SU-DHL-6 (cell line): ENCODE measurements around the gene HTR4.

Experiments used
- H2AFZ ChIP-seq: fragments of 200-600 bp; sonication (generic); 2 replicates; pipeline ENCODE4 v1.6.1; 2014; ENCODE audit warnings: low read depth, mild to moderate bottlenecking, moderate library complexity, mixed read lengths, antibody characterized with exemption, low read length; ENCODE audit not compliant: severe bottlenecking
- H3F3A ChIP-seq: fragments of 200-600 bp; shearing (Covaris generic); 2 replicates; pipeline ENCODE4 v1.6.0; 2016; ENCODE audit warnings: antibody characterized with exemption, mild to moderate bottlenecking; ENCODE audit not compliant: insufficient read depth
- H3K27ac ChIP-seq: fragments of 200-600 bp; sonication (generic); 2 replicates; pipeline ENCODE4 v1.5.1; 2016; ENCODE audit warnings: low read depth, mild to moderate bottlenecking, low read length, moderate library complexity, mixed read lengths
- H3K27me3 ChIP-seq: fragments of 200-600 bp; sonication (generic), shearing (Covaris generic); 2 replicates; pipeline ENCODE4 v1.6.0; 2014; ENCODE audit warnings: mild to moderate bottlenecking, low read length
- H3K36me3 ChIP-seq: fragments of 200-600 bp; sonication (generic); 2 replicates; pipeline ENCODE4 v1.6.1; 2014; ENCODE audit warnings: mild to moderate bottlenecking, low read length, mixed read lengths
- H3K4me2 ChIP-seq: fragments of 300-600, 200-600 bp; shearing (Covaris generic), sonication (generic); 2 replicates; pipeline ENCODE4 v1.6.0; 2014; ENCODE audit warnings: low read length, low read depth, mild to moderate bottlenecking; ENCODE audit not compliant: poor library complexity, severe bottlenecking
- H3K4me3 ChIP-seq: fragments of 200-600 bp; sonication (generic); 2 replicates; pipeline ENCODE4 v1.5.1; 2014; ENCODE audit warnings: antibody characterized with exemption, low read length, mild to moderate bottlenecking, mixed read lengths; ENCODE audit not compliant: insufficient read depth, poor library complexity, severe bottlenecking
- H3K79me2 ChIP-seq: fragments of 200-600 bp; sonication (generic); 2 replicates; pipeline ENCODE4 v1.6.1; 2014; ENCODE audit warnings: mild to moderate bottlenecking, low read length, moderate library complexity; ENCODE audit not compliant: insufficient read depth
- H3K9ac ChIP-seq: fragments of 200-600 bp; sonication (generic); 2 replicates; pipeline ENCODE4 v1.7.0; 2014; ENCODE audit warnings: mild to moderate bottlenecking, low read length
- H3K9me2 ChIP-seq: fragments of 200-600 bp; sonication (generic); replicated peaks from 2 replicates; pipeline ENCODE4 v1.6.1; 2014; ENCODE audit warnings: low read length; ENCODE audit not compliant: insufficient read depth
- H3K9me3 ChIP-seq: fragments of 200-600 bp; sonication (generic); 2 replicates; pipeline ENCODE4 v1.6.1; 2014; ENCODE audit warnings: low read length, mixed read lengths; ENCODE audit not compliant: insufficient read depth
- H4K20me1 ChIP-seq: fragments of 200-600 bp; sonication (generic); 2 replicates; pipeline ENCODE4 v1.6.1; 2014; ENCODE audit warnings: low read depth, mild to moderate bottlenecking, antibody characterized with exemption, low read length, moderate library complexity, mixed read lengths
- EZH2phosphoT487 ChIP-seq: fragments of 200-600 bp; sonication (generic), shearing (Covaris generic); conservative IDR thresholded peaks from 2 replicates; pipeline ENCODE4 v1.6.1; 2018; ENCODE audit warnings: mild to moderate bottlenecking, antibody characterized with exemption, low read length, moderate library complexity, mixed read lengths
- TF ChIP-seq, protein P1 (sequence below): fragments of 200-600 bp; sonication (generic); IDR thresholded peaks from one replicate; pipeline ENCODE4 v1.5.1; 2017; ENCODE audit warnings: antibody characterized with exemption, mild to moderate bottlenecking, low read length, moderate library complexity; ENCODE audit not compliant: insufficient read depth, poor library complexity, severe bottlenecking

Gene HTR4

DNA sequence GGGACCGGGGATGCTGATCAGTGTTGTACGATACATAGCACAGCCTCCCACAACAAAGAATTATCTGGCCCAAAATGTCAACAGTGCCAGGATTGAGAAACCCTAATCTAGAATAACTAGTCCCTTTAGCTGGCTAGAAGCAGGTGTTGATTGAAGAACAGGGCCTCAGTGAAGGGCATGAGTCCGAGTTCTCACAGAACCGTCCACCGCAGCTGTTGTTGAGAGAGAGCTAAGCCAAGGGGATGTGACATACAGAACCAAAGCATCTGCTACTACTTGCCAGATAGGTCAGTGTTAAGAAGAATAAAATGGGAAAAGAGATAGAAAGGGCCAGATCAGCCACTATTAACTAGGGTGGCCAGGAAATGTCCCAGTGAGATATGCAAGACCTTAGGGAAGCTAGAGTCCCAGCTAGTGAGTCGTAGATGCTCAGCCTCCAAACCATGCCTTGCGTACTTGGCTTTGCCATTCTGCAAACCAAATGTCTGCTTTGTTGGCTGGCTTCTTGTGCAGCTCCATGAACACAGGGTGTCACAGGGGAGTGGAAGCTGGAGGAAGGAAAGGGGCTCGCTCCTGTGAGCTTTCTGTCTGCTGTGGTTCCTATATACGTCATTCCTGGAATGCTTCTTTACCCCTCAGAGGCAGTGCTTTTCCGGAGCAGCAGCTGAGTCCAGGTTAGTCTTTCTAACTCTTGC lies 201.7 kb downstream of the HTR4 start:
- Histone ChIP-seq H3K9ac (no peak overlapping the region), H3K79me2 (no peaks in the 10 kb centered on the region), H3K27ac (no peak overlapping the region), H3F3A (no peaks in the 10 kb centered on the region), H3K36me3 (no peaks in the 10 kb centered on the region), H2AFZ (no peak overlapping the region), H3K27me3 (no peaks in the 10 kb centered on the region), H3K4me3 (no peak overlapping the region), H3K9me2 (no peaks in the 10 kb centered on the region), H3K4me2 (no peak overlapping the region), H4K20me1 (no peaks in the 10 kb centered on the region), H3K9me3 (no peaks in the 10 kb centered on the region)
- TF ChIP-seq, protein P1, sequence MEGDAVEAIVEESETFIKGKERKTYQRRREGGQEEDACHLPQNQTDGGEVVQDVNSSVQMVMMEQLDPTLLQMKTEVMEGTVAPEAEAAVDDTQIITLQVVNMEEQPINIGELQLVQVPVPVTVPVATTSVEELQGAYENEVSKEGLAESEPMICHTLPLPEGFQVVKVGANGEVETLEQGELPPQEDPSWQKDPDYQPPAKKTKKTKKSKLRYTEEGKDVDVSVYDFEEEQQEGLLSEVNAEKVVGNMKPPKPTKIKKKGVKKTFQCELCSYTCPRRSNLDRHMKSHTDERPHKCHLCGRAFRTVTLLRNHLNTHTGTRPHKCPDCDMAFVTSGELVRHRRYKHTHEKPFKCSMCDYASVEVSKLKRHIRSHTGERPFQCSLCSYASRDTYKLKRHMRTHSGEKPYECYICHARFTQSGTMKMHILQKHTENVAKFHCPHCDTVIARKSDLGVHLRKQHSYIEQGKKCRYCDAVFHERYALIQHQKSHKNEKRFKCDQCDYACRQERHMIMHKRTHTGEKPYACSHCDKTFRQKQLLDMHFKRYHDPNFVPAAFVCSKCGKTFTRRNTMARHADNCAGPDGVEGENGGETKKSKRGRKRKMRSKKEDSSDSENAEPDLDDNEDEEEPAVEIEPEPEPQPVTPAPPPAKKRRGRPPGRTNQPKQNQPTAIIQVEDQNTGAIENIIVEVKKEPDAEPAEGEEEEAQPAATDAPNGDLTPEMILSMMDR: no peak
- no peak for TF ChIP-seq EZH2phosphoT487

GRCh38 chr5:148446611-148447010 lies 207.7 kb downstream of the HTR4 start:
- Histone ChIP-seq H3K36me3 (no peaks in the 10 kb centered on the region), H3K9me2 (no peaks in the 10 kb centered on the region), H3K79me2 (no peaks in the 10 kb centered on the region), H3K9ac (no peak overlapping the region), H3K27me3 (no peaks in the 10 kb centered on the region), H3K9me3 (no peaks in the 10 kb centered on the region), H3F3A (no peaks in the 10 kb centered on the region), H3K4me3 (no peak overlapping the region), H3K27ac (no peak overlapping the region), H4K20me1 (no peaks in the 10 kb centered on the region), H2AFZ (no peak overlapping the region), H3K4me2 (no peak overlapping the region)
- no peak for TF ChIP-seq EZH2phosphoT487
- TF ChIP-seq, protein P1: no peak

- Histone ChIP-seq H3K9me2 (no peaks in the 10 kb centered on the region), H3K27me3 (no peaks in the 10 kb centered on the region), H3F3A (no peaks in the 10 kb centered on the region), H2AFZ (no peak overlapping the region), H3K27ac (no peak overlapping the region), H3K79me2 (no peaks in the 10 kb centered on the region), H3K9ac (no peak overlapping the region), H3K4me2 (no peak overlapping the region), H3K9me3 (no peaks in the 10 kb centered on the region), H3K4me3 (no peak overlapping the region), H4K20me1 (no peaks in the 10 kb centered on the region), H3K36me3 (peaks cover 2% of the 10 kb centered on the region; the same call in 1 of the 2 replicates)
- no peak for TF ChIP-seq EZH2phosphoT487
- TF ChIP-seq, protein P1: no peak
Observed at GRCh38 chr5:148445578-148445977, 208.7 kb downstream of the HTR4 start.
